SK-N-MC (cell line): Measurements from ENCODE around the gene ZBTB3.

Experiments used
- EZH2 ChIP-seq: fragments of 200-600 bp; sonication (generic); IDR thresholded peaks from one replicate; pipeline ENCODE4 v1.6.1; 2017; ENCODE audit warnings: antibody characterized with exemption
- POLR2AphosphoS5 ChIP-seq: IDR thresholded peaks from 2 replicates; pipeline ENCODE4 v1.6.1; 2012; ENCODE audit warnings: mild to moderate bottlenecking, low read depth, low read length, borderline replicate concordance

DNA sequence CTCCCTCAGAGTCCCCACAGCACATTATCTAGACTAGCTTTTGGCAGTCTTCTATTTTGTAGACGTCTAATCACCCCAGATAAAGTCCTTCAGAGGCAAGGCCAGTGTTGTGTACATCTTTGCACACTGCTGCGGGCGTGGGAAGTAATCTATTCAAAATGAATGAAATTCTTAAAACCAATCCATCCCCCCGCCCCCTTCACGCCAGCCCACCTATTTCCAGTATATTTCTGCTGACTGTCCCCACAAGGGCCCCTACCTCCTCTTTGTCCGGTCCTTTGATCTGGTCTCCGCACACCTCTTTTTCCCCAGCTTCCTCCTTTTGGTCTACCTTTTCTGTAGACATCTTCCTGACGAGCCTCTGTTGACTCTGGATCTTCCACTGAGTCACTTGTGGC, 47.1 kb downstream of the ZBTB3 start:
- no peak for TF ChIP-seq POLR2AphosphoS5
- no peak for TF ChIP-seq EZH2
